A673 (cell line): ENCODE data around the gene NOPCHAP1. TPM values are rescaled to one million over a fixed set of nuclear protein-coding genes. Genes with fewer than 3 reads are reported as not detected.

Experiments
- BruUV-seq: library from RNA; stranded (reverse); fragments of 400-500 nt; replicated peaks from 2 replicates; lab custom pipeline; 2021; lab: Mats Ljungman, UMichigan
- CTCF ChIA-PET: fragments of 300-600 bp; sonication (Branson Sonifier 250); formaldehyde crosslinking; loops from one replicate; lab custom pipeline; 2022; ENCODE audit warnings: antibody characterized with exemption; lab: Charles Lee
- POLR2A ChIA-PET: fragments of 300-600 bp; sonication (Branson Sonifier 250); formaldehyde crosslinking; loops from one replicate; lab custom pipeline; 2022; ENCODE audit warnings: antibody characterized with exemption; ENCODE audit not compliant: low non-redundant PET; lab: Charles Lee
- DNase-seq: peaks from one replicate; pipeline ENCODE4 v3.0.0-alpha.2; 2015; ENCODE audit warnings: low spot score
- H3K27ac ChIP-seq: fragments of 200-600 bp; sonication (generic); 2 replicates; pipeline ENCODE4 v1.5.1; 2016; ENCODE audit warnings: mixed run types, low read depth, mild to moderate bottlenecking, mixed read lengths, antibody characterized with exemption, low read length; ENCODE audit not compliant: poor library complexity, severe bottlenecking
- H3K27me3 ChIP-seq: fragments of 200-600 bp; sonication (generic); replicated peaks from 2 replicates; pipeline ENCODE4 v1.6.1; 2017; ENCODE audit warnings: mixed run types, low read depth, mild to moderate bottlenecking, mixed read lengths, antibody characterized with exemption, low read length; ENCODE audit not compliant: insufficient read depth, poor library complexity
- H3K36me3 ChIP-seq: fragments of 200-600 bp; sonication (generic); 2 replicates; pipeline ENCODE4 v1.6.1; 2016; ENCODE audit warnings: mixed run types, mild to moderate bottlenecking, mixed read lengths, antibody characterized with exemption, low read length; ENCODE audit not compliant: insufficient read depth, poor library complexity, severe bottlenecking
- H3K4me1 ChIP-seq: fragments of 200-600 bp; sonication (generic); 2 replicates; pipeline ENCODE4 v1.6.1; 2017; ENCODE audit warnings: mixed run types, mild to moderate bottlenecking, mixed read lengths, antibody characterized with exemption, low read length; ENCODE audit not compliant: insufficient read depth, poor library complexity, severe bottlenecking
- H3K4me3 ChIP-seq: fragments of 200-600 bp; sonication (generic); 2 replicates; pipeline ENCODE4 v1.5.1; 2016; ENCODE audit warnings: low read depth, mixed run types, mild to moderate bottlenecking, mixed read lengths, low read length; ENCODE audit not compliant: poor library complexity, severe bottlenecking
- H3K9me3 ChIP-seq: fragments of 200-600 bp; sonication (generic); 2 replicates; pipeline ENCODE4 v1.6.1; 2016; ENCODE audit warnings: mixed run types, low read depth, mild to moderate bottlenecking, mixed read lengths, antibody characterized with exemption, low read length; ENCODE audit not compliant: poor library complexity, severe bottlenecking
- CTCF ChIP-seq: fragments of 300-800, 200-600 bp; sonication (generic); conservative IDR thresholded peaks from 2 replicates; pipeline ENCODE4 v1.5.1; 2017; ENCODE audit warnings: low read depth, mild to moderate bottlenecking, antibody characterized with exemption, low read length, moderate library complexity, mixed read lengths
- EZH2 ChIP-seq: fragments of 200-600 bp; sonication (generic); IDR thresholded peaks from 2 replicates; pipeline ENCODE4 v1.6.1; 2017; ENCODE audit warnings: borderline replicate concordance, low read depth, mild to moderate bottlenecking, mixed read lengths, antibody characterized with exemption, low read length; ENCODE audit not compliant: poor library complexity, severe bottlenecking
- intact Hi-C: fragments of 100-400 bp; cut with micrococcal nuclease; formaldehyde crosslinking; loops from one replicate; pipeline ENCODE4 v1.10.0; 2022; ENCODE audit not compliant: unreplicated experiment
- total RNA-seq: library from RNA; stranded (reverse); gene quantifications from 2 replicates; pipeline ENCODE4 v1.2.3, GENCODE V29; 2021

Gene NOPCHAP1
- total RNA-seq, 1 experiment from 2014 or later: 32.5 TPM

GRCh38 chr12:104991565-104992128 is 5.5 kb downstream of the NOPCHAP1 start:
- no peak for DNase-seq
- CTCF ChIA-PET: no interaction called here

GRCh38 chr12:104994336-104994735 is 8.2 kb downstream of the NOPCHAP1 start:
- Histone ChIP-seq H3K4me3 (no peak overlapping the region), H3K9me3 (no peaks in the 10 kb centered on the region), H3K27ac (no peak overlapping the region), H3K36me3 (peaks cover 32% of the 10 kb centered on the region), H3K27me3 (no peaks in the 10 kb centered on the region), H3K4me1 (no peaks in the 10 kb centered on the region)
- BruUV-seq: no TSS peak
- no peak for DNase-seq
- intact Hi-C loops: no loop called here
- no peak for TF ChIP-seq CTCF
- no peak for TF ChIP-seq EZH2
- ChIA-PET POLR2A (no interaction called here), CTCF (no interaction called here)

More at GRCh38 chr12:104991565-104992128, 5.5 kb downstream of the NOPCHAP1 start:
- Histone ChIP-seq H3K4me1 (peaks cover 4% of the 10 kb centered on the region), H3K9me3 (no peaks in the 10 kb centered on the region), H3K27ac (no peak overlapping the region), H3K36me3 (peaks cover 41% of the 10 kb centered on the region), H3K4me3 (no peak overlapping the region), H3K27me3 (no peaks in the 10 kb centered on the region)
- TF ChIP-seq EZH2 (no peak), CTCF (no peak)
- intact Hi-C loops: no loop called here
- no TSS peak for BruUV-seq
- POLR2A ChIA-PET: no interaction called here

- no peak for DNase-seq
- no TSS peak for BruUV-seq
- intact Hi-C loops: no loop called here
- Histone ChIP-seq H3K4me3 (no peak overlapping the region), H3K9me3 (no peaks in the 10 kb centered on the region), H3K4me1 (no peaks in the 10 kb centered on the region), H3K36me3 (peaks cover 21% of the 10 kb centered on the region), H3K27ac (no peak overlapping the region), H3K27me3 (no peaks in the 10 kb centered on the region)
- ChIA-PET POLR2A (no interaction called here), CTCF (no interaction called here)
- no peak for TF ChIP-seq CTCF
- no peak for TF ChIP-seq EZH2
Observed at GRCh38 chr12:104997541-104997940, 11.4 kb downstream of the NOPCHAP1 start.
